ENCODE data around the gene CBX4. TPM values are rescaled to one million over a fixed set of nuclear protein-coding genes. Genes with fewer than 3 reads are reported as not detected.

The CBX4 gene
- total RNA-seq = 20.2 TPM
- long read RNA-seq, transcript CBX4-201 (5 exons, 2,664 nt) = major isoform, 19 of 50 reads
- long read RNA-seq, partial matches to known transcripts = 4 of 50 reads
- long read RNA-seq, other reads (novel, unspliced or antisense) = 27 of 50 reads

- peaks cover 53% of the 10 kb centered on the region for H3K4me1 ChIP-seq
- DNase-seq (peak; percentile 98), ATAC-seq (peak; percentile 84)
- H3K4me3 ChIP-seq = peak within 1 kb of the TSS; percentile 73
- peaks cover 9% of the 10 kb centered on the region for H3K36me3 ChIP-seq
- intact Hi-C loops (cut with DNase I) = loop anchor here (5.0 kb wide), 1 partner anchor 32 kb away; no protein-coding TSS in a partner anchor
- H3K27ac ChIP-seq = peak within 1 kb of the TSS; percentile 91
- peaks cover 38% of the 10 kb centered on the region for H3K27me3 ChIP-seq
- no peaks in the 10 kb centered on the region for H3K9me3 ChIP-seq
- TF ChIP-seq CTCF (IDR thresholded peaks at IDR 0.05) = peak; percentile 76
These were observed at the start of gene CBX4 for GRCh38 chr17:79839356-79840268. Gene CBX4 (minus strand): TSS chr17:79839440. CDS start chr17:79839251, 189 bp downstream.

GRCh38 chr17:79888009-79888540 is 48.8 kb upstream of the CBX4 start:
- Histone ChIP-seq H3K9me3 (no peaks in the 10 kb centered on the region), H3K36me3 (no peaks in the 10 kb centered on the region), H3K4me3 (no peak overlapping the region), H3K27me3 (peaks cover 7% of the 10 kb centered on the region), H3K4me1 (no peaks in the 10 kb centered on the region), H3K27ac (no peak overlapping the region)
- ATAC-seq = no peak
- intact Hi-C loops (cut with DNase I) = no loop called here
- no peak for DNase-seq
- TF ChIP-seq CTCF (IDR thresholded peaks at IDR 0.05) = no peak

- DNase-seq (no peak), ATAC-seq (no peak)
- no peaks in the 10 kb centered on the region for H3K36me3 ChIP-seq
These were observed 48.3 kb upstream of the CBX4 start for GRCh38 chr17:79887451-79887991.

GRCh38 chr17:79883202-79883601 is 44.0 kb upstream of the CBX4 start:
- intact Hi-C loops (cut with DNase I) = no loop called here
- Histone ChIP-seq H3K27ac (no peak overlapping the region), H3K9me3 (no peaks in the 10 kb centered on the region), H3K36me3 (no peaks in the 10 kb centered on the region), H3K27me3 (no peaks in the 10 kb centered on the region), H3K4me3 (no peak overlapping the region), H3K4me1 (no peaks in the 10 kb centered on the region)
- no peak for DNase-seq
- ATAC-seq = no peak
- no peak for TF ChIP-seq CTCF (IDR thresholded peaks at IDR 0.05)

More at GRCh38 chr17:79887451-79887991, 48.3 kb upstream of the CBX4 start:
- Histone ChIP-seq H3K27me3 (peaks cover 7% of the 10 kb centered on the region), H3K27ac (no peak overlapping the region), H3K4me1 (no peaks in the 10 kb centered on the region), H3K4me3 (no peak overlapping the region), H3K9me3 (no peaks in the 10 kb centered on the region)
- intact Hi-C loops (cut with DNase I) = no loop called here
- no peak for TF ChIP-seq CTCF (IDR thresholded peaks at IDR 0.05)

GRCh38 chr17:79878329-79878947 is 39.2 kb upstream of the CBX4 start:
- Histone ChIP-seq H3K9me3 (no peaks in the 10 kb centered on the region), H3K36me3 (no peaks in the 10 kb centered on the region), H3K4me3 (no peak overlapping the region), H3K27ac (no peak overlapping the region), H3K27me3 (no peaks in the 10 kb centered on the region), H3K4me1 (no peaks in the 10 kb centered on the region)
- no peak for TF ChIP-seq CTCF (IDR thresholded peaks at IDR 0.05)
- ATAC-seq (no peak), DNase-seq (no peak)
- intact Hi-C loops (cut with DNase I) = no loop called here
